GM15510 (cell line): Measurements from ENCODE around the gene EI24.

Source experiments
- POLR2A ChIP-seq: IDR thresholded peaks from 3 replicates; pipeline ENCODE4 v1.6.1; 2011; ENCODE audit warnings: borderline replicate concordance; ENCODE audit not compliant: insufficient read length; ENCODE audit errors: extremely low read depth

EI24 gene

GRCh38 chr11:125568970-125569914 lies at the start of gene EI24:
Gene EI24 (plus strand): TSS chr11:125569477. CDS start chr11:125572528, 3,051 bp downstream.
- TF ChIP-seq POLR2A, result peak; percentile 97

DNA sequence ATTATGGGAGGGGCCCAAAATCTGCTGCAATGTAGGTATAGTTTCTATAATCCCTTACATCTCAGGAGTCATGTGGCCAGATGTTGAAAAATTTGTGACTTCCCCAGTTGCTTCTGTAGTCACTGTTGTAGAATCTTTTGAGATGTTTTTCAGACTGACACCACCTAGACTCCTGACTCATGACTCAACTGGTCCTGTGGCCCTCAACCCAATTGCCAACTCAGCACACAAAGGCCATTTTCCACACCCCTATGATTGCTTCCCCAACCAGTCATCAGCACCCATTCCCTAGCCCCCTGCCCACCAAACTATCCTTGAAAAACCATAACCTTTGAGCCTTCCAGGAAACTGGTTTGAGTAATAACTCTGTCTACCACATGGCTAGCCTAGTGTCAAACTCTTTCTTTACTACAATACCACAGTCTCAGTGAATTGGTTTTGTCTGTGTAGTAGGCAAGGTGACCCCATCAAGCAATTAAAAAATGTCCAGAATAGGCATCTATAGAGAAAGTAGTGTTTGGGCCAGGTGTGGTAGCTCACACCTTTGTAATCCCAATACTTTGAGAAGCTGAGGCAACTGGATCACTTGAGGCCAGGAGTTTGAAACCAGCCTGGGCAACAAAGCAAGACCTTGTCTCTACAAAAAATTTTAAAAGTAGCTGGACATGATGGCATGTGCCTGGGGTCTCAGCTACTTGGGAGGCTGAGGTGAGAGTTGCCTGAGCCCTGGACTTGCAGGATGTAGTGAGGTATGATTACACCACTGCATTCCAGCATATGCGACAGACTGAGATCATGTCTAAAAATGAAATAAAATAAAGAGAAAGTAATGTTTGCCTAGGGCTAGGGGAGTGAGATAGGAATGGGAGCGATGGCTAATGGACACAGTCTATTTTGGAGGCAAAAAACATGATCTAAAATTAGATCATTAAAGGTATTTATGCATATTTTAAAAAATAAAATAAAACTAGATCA lies 49.1 kb upstream of the EI24 start:
- TF ChIP-seq POLR2A, result no peak

- no peak for TF ChIP-seq POLR2A
Observed at GRCh38 chr11:125525303-125525702, 44.0 kb upstream of the EI24 start.

DNA sequence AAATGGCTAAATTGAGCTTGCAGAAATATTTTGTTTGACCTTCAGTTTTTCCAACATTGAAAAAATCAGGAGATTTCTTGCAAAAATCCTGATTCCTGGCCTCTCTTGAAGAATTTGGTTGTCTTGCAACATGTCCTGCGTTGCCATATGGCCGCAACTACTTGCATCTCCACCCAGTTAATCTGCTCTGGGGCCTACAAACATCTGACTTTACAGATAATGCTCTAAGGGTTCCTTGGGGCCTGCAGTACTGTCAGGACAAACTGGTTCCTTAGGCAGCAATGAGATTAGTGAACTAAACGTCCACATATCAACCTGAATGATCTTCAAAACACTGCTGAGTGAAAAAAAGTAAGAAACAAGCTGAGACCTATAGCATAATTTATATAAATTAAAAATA lies 36.6 kb upstream of the EI24 start:
- no peak for TF ChIP-seq POLR2A

- TF ChIP-seq POLR2A, result no peak
Observed at GRCh38 chr11:125535585-125535984, 33.7 kb upstream of the EI24 start.

DNA sequence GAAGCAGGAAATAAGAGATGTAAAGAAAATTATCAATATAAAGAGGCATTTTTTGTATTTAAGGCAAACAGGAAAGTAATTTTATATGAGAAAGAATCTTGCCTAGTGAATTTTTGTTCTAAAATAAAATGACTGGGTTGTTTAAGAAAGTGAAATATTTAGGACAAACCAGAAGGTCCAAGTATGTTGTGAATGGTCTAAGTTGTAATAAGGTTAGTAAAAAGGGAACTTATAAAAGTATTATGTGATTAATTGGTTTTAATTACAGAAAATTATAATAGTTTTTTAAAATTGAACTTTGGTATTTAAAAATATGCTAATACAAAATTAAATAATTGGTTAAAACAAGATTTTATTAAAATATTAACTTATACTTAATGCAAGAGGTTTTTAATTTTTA lies 26.6 kb upstream of the EI24 start:
- TF ChIP-seq POLR2A, result no peak

GRCh38 chr11:125550780-125551179 lies 18.5 kb upstream of the EI24 start:
- no peak for TF ChIP-seq POLR2A

GRCh38 chr11:125551835-125552342 lies 17.4 kb upstream of the EI24 start:
- no peak for TF ChIP-seq POLR2A

GRCh38 chr11:125552927-125553326 lies 16.4 kb upstream of the EI24 start:
- TF ChIP-seq POLR2A, result no peak

DNA sequence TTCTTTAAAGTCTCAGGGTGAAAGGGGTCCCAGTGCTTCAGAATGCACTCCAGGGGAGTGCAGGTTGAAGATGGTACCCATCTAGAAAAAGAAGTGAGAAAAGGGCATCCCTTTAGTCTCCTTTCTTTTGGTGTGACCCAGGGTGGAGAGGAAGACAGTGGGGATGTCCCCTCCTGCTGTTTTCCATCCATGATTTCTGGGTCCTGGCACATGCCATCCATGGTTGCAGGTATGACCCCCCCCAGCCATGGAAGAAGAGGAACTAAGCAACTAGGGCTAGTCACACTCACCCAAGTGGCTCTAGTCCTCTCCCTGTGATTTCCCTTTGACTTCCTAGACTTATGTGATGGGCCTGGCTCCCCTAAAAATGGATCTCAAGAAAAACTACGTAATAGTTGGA lies 15.9 kb upstream of the EI24 start:
- TF ChIP-seq POLR2A, result no peak

DNA sequence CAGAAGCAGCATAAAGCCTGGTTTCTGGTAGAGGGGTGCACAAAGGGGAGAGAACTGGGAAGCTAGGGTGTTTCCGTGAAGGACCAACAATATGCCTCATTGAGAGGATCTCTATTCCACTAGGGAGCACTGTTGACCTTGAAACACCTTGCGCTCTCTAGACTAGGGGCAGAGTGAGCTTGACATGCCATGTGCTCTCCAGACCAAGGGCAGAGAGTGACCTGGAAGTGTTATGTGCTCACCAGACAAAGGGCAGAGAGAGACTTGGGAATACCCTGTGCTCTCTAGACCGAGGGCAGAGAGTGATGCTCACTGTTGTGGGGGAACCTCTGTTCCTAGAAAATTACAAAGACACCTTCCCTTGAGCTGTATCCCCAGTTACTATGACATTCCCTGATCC lies 15.2 kb upstream of the EI24 start:
- TF ChIP-seq POLR2A, result no peak

GRCh38 chr11:125559888-125560287 lies 9.4 kb upstream of the EI24 start:
- no peak for TF ChIP-seq POLR2A

- TF ChIP-seq POLR2A, result no peak
Observed at GRCh38 chr11:125561924-125562323, 7.4 kb upstream of the EI24 start.

DNA sequence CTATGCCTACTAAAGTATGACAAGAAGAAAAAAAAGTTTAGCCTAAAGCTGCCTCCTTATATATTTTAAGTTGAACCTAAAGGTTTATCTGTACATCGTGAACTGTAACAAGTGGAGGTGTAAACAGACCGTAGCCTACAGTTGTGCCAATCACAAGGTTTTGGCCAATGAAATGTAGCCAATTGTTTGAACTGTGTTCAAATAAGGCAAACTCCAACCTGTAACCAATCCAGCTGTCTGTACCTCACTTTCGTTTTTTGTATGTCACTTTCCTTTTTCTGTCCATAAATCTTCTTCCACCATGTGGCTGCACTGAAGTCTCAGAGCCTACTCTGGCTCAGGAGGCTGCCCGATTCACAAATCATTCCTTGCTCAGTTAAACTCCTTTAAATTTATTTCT lies 6.8 kb upstream of the EI24 start:
- no peak for TF ChIP-seq POLR2A

DNA sequence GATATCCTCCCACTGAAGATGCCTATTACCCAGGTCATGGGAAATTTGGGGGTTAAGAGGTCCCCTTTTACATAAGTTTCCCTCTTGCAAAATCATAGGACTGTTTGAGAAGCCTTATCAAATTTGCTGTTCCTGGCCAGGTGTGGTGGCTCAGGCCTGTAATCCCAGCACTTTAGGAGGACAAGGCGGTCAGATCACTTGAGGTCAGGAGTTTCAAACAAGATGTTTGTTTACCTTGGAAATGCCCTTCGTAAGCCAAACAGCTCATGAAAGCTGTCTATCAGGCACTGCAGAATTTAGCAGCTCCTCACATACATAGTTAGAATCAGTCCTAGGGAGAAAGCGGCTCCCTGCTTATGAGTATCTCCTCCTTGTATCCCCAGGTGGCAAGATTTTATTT lies 4.9 kb upstream of the EI24 start:
- no peak for TF ChIP-seq POLR2A

- TF ChIP-seq POLR2A, result no peak
Observed at GRCh38 chr11:125566235-125566634, 3.0 kb upstream of the EI24 start.
